GM12892 (cell line): ENCODE results near the gene TNRC6B.

ENCODE experiments used
- POLR2A ChIP-seq: IDR thresholded peaks from 2 replicates; pipeline ENCODE4 v1.6.1; 2011; ENCODE audit warnings: low read depth, low read length, control low read depth
- TAF1 ChIP-seq: IDR thresholded peaks from 2 replicates; pipeline ENCODE4 v1.6.1; 2011; ENCODE audit warnings: low read depth, mild to moderate bottlenecking, control low read depth, low read length, borderline replicate concordance

DNA sequence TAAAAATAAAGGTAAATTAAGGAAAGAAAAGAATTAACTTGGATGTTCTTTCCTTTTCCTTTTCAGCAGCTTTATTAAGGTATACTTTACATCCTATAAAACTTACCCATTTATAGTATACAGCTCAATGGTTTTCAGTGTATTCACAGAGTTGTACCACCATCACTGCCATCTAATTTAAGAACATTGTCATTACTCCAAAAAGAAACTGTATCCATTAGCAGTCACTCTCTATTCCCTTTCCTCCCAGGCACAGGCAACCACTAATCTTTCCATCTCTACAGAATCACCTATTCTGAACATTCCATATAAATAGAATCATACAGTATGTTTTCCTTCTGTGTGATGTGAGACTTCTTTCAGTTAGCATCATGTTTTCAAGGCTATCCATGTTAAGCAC is 38.9 kb upstream of the TNRC6B start:
- TF ChIP-seq TAF1 (no peak), POLR2A (no peak)
